ENCODE results near the gene ATP5PD. TPM values are rescaled to one million over a fixed set of nuclear protein-coding genes. Genes with fewer than 3 reads are reported as not detected.

ATP5PD gene
- total RNA-seq, 1 donor from 2014 or later, result 239 TPM

Other genes starting within 250 kb of the ATP5PD start
- gene GRIN2C, start 187.1 kb downstream of the ATP5PD start, total RNA-seq, result 0.50 and 1.0 TPM in 2 replicates
- gene FDXR, start 174.0 kb downstream of the ATP5PD start, total RNA-seq, result 30.8 and 34.2 TPM in 2 replicates
- gene FADS6, start 153.3 kb downstream of the ATP5PD start, total RNA-seq, result not detected in 2 replicates
- gene USH1G, start 123.7 kb downstream of the ATP5PD start, total RNA-seq, result 0.14 TPM in 1 of 2 replicates, not detected in the other
- gene OTOP2, start 122.7 kb downstream of the ATP5PD start, total RNA-seq, result not detected in 2 replicates
- gene OTOP3, start 111.1 kb downstream of the ATP5PD start, total RNA-seq, result not detected in 2 replicates
- gene HID1, start 74.2 kb downstream of the ATP5PD start, total RNA-seq, result 2.5 and 2.6 TPM in 2 replicates
- gene CDR2L, start 59.3 kb downstream of the ATP5PD start, total RNA-seq, result 59.1 and 62.9 TPM in 2 replicates
- 23.8 and 24.4 TPM in 2 replicates for gene MRPL58, start 34.3 kb downstream of the ATP5PD start, total RNA-seq
- gene KCTD2, start 256 bp upstream of the ATP5PD start, total RNA-seq, result 17.1 and 18.6 TPM in 2 replicates
- 7.1 and 10.6 TPM in 2 replicates for gene SLC16A5, start 41.0 kb upstream of the ATP5PD start, total RNA-seq
- gene ARMC7, start 63.0 kb upstream of the ATP5PD start, total RNA-seq, result 11.5 and 11.9 TPM in 2 replicates
- gene NT5C, start 84.8 kb upstream of the ATP5PD start, total RNA-seq, result 23.7 and 29.5 TPM in 2 replicates
- gene JPT1, start 107.5 kb upstream of the ATP5PD start, total RNA-seq, result 232 and 282 TPM in 2 replicates
- 413 and 449 TPM in 2 replicates for gene SUMO2, start 136.0 kb upstream of the ATP5PD start, total RNA-seq
- gene NUP85, start 158.7 kb upstream of the ATP5PD start, total RNA-seq, result 37.3 and 44.3 TPM in 2 replicates
- 25.3 and 28.5 TPM in 2 replicates for gene GGA3, start 214.6 kb upstream of the ATP5PD start, total RNA-seq
- 50.0 and 55.0 TPM in 2 replicates for gene MRPS7, start 214.9 kb upstream of the ATP5PD start, total RNA-seq
- 3.9 and 5.0 TPM in 2 replicates for gene MIF4GD, start 224.3 kb upstream of the ATP5PD start, total RNA-seq
- 8.8 and 12.8 TPM in 2 replicates for gene SLC25A19, start 242.5 kb upstream of the ATP5PD start, total RNA-seq

Measured in astrocyte (in vitro differentiated cells and primary cell).